Uterus (tissue), 2 donors: Measurements from ENCODE around the gene SLC34A3.

Source experiments
- CTCF ChIP-seq, 4 experiments: fragments of 200-600 bp in 2 of 4; fragments of 450-650 bp in 2 of 4; sonication (generic) in 2 of 4; IDR thresholded peaks; one replicate each; pipeline ENCODE4 v1.5.1; 2016 to 2019; ENCODE audit warnings: antibody characterized with exemption in 4 of 4, mild to moderate bottlenecking in 2 of 4, moderate library complexity in 1 of 4
- POLR2A ChIP-seq, 2 donors: fragments of 450-650 bp; IDR thresholded peaks; one replicate each; pipeline ENCODE4 v1.6.1; 2016; ENCODE audit warnings: antibody characterized with exemption in 2 of 2, mild to moderate bottlenecking in 1 of 2, moderate library complexity in 1 of 2

GRCh38 chr9:137190315-137190856 lies 40.3 kb upstream of the SLC34A3 start:
- TF ChIP-seq POLR2A (IDR thresholded peaks at IDR 0.05): no peak
- no peak for TF ChIP-seq CTCF (IDR thresholded peaks at IDR 0.05)
